Astrocyte (in vitro differentiated cells and primary cell): Measurements from ENCODE around the gene CIART. TPM values are rescaled to one million over a fixed set of nuclear protein-coding genes. Genes with fewer than 3 reads are reported as not detected.
A peak's percentile ranks its signal among the peaks of the same experiment; 100 is the strongest.

Source experiments
- DNase-seq: peaks from one replicate; pipeline ENCODE4 v3.0.0-alpha.2; 2010; ENCODE audit warnings: low read depth
- FAIRE-seq: peaks from 2 replicates; lab custom pipeline; 2011; peaks lifted over from hg19 to GRCh38; lab: Jason Lieb, UNC
- H2AFZ ChIP-seq: 2 replicates; pipeline ENCODE4 v1.6.0; 2012; ENCODE audit warnings: low read depth, low read length, inconsistent platforms
- H3K27ac ChIP-seq: 2 replicates; pipeline ENCODE4 v1.5.1; 2011; ENCODE audit warnings: low read depth, low read length, inconsistent platforms
- H3K27me3 ChIP-seq: 2 replicates; pipeline ENCODE4 v1.6.0; 2011; ENCODE audit warnings: low read length, inconsistent platforms; ENCODE audit not compliant: insufficient read depth
- H3K36me3 ChIP-seq: 2 replicates; pipeline ENCODE4 v1.5.1; 2011; ENCODE audit warnings: low read length, inconsistent platforms; ENCODE audit not compliant: insufficient read depth
- H3K4me1 ChIP-seq: 2 replicates; pipeline ENCODE4 v1.5.1; 2011; ENCODE audit warnings: low read length, inconsistent platforms; ENCODE audit not compliant: insufficient read depth
- H3K4me2 ChIP-seq: 2 replicates; pipeline ENCODE4 v1.6.0; 2012; ENCODE audit warnings: low read length, inconsistent platforms
- H3K4me3 ChIP-seq: 2 replicates; pipeline ENCODE4 v1.5.1; 2011; ENCODE audit warnings: low read depth, mild to moderate bottlenecking, low read length, inconsistent platforms; ENCODE audit not compliant: insufficient read depth
- H3K79me2 ChIP-seq: 2 replicates; pipeline ENCODE4 v1.6.0; 2012; ENCODE audit warnings: mild to moderate bottlenecking, low read length, inconsistent platforms; ENCODE audit not compliant: insufficient read depth
- H3K9ac ChIP-seq: 2 replicates; pipeline ENCODE4 v1.6.0; 2012; ENCODE audit warnings: mild to moderate bottlenecking, low read length, inconsistent platforms
- H3K9me3 ChIP-seq: 2 replicates; pipeline ENCODE4 v1.5.1; 2012; ENCODE audit warnings: low read depth, mild to moderate bottlenecking, low read length, inconsistent platforms; ENCODE audit not compliant: insufficient read depth
- H4K20me1 ChIP-seq: 2 replicates; pipeline ENCODE4 v1.6.0; 2012; ENCODE audit warnings: low read length, inconsistent platforms; ENCODE audit not compliant: insufficient read depth
- H3K27ac Mint-ChIP-seq: one replicate; pipeline ENCODE4 v1.8.0; 2021; ENCODE audit warnings: mild to moderate bottlenecking, mixed read lengths; ENCODE audit not compliant: unreplicated experiment
- H3K27me3 Mint-ChIP-seq: one replicate; pipeline ENCODE4 v1.8.0; 2021; ENCODE audit warnings: low read depth, mixed read lengths; ENCODE audit not compliant: unreplicated experiment
- H3K36me3 Mint-ChIP-seq: one replicate; pipeline ENCODE4 v1.8.0; 2021; ENCODE audit warnings: low read depth, mixed read lengths; ENCODE audit not compliant: unreplicated experiment
- H3K4me1 Mint-ChIP-seq: one replicate; pipeline ENCODE4 v1.8.0; 2021; ENCODE audit warnings: low read depth, mixed read lengths; ENCODE audit not compliant: unreplicated experiment
- H3K4me3 Mint-ChIP-seq: one replicate; pipeline ENCODE4 v1.8.0; 2021; ENCODE audit warnings: mild to moderate bottlenecking, moderate library complexity, mixed read lengths; ENCODE audit not compliant: unreplicated experiment
- H3K9me3 Mint-ChIP-seq: one replicate; pipeline ENCODE4 v1.8.0; 2021; ENCODE audit warnings: mild to moderate bottlenecking, mixed read lengths; ENCODE audit not compliant: unreplicated experiment
- EZH2 ChIP-seq: IDR thresholded peaks from 2 replicates; pipeline ENCODE4 v1.6.1; 2012; ENCODE audit warnings: mild to moderate bottlenecking, low read length, inconsistent platforms; ENCODE audit not compliant: insufficient read depth
- total RNA-seq: library from RNA; stranded (reverse); gene quantifications from 2 replicates; pipeline ENCODE4 v1.2.1, GENCODE V29; 2021
- TF ChIP-seq, protein P1 (sequence below): IDR thresholded peaks from 2 replicates; pipeline ENCODE4 v1.5.1; 2011; ENCODE audit warnings: low read depth, mild to moderate bottlenecking, inconsistent platforms, low read length, moderate library complexity; ENCODE audit not compliant: insufficient read depth

CIART gene
- total RNA-seq, 1 donor from 2014 or later: 4.8 TPM

- Mint-ChIP-seq H3K27ac (peak overlapping the region; percentile 43), H3K36me3 (no peaks in the 10 kb centered on the region), H3K4me1 (peaks cover 42% of the 10 kb centered on the region), H3K9me3 (no peaks in the 10 kb centered on the region), H3K27me3 (no peaks in the 10 kb centered on the region), H3K4me3 (peak overlapping the region; percentile 40)
- Histone ChIP-seq H3K4me3 (peak overlapping the region; percentile 35), H3K27ac (no peak overlapping the region), H4K20me1 (no peaks in the 10 kb centered on the region), H3K4me1 (peaks cover 19% of the 10 kb centered on the region), H2AFZ (peak overlapping the region; percentile 70), H3K36me3 (no peaks in the 10 kb centered on the region), H3K27me3 (peaks cover 28% of the 10 kb centered on the region), H3K9ac (no peak overlapping the region), H3K4me2 (peak overlapping the region; percentile 80), H3K79me2 (no peaks in the 10 kb centered on the region), H3K9me3 (no peaks in the 10 kb centered on the region)
- no peak for FAIRE-seq
- DNase-seq: no peak
- no peak for TF ChIP-seq EZH2
- TF ChIP-seq, protein P1, sequence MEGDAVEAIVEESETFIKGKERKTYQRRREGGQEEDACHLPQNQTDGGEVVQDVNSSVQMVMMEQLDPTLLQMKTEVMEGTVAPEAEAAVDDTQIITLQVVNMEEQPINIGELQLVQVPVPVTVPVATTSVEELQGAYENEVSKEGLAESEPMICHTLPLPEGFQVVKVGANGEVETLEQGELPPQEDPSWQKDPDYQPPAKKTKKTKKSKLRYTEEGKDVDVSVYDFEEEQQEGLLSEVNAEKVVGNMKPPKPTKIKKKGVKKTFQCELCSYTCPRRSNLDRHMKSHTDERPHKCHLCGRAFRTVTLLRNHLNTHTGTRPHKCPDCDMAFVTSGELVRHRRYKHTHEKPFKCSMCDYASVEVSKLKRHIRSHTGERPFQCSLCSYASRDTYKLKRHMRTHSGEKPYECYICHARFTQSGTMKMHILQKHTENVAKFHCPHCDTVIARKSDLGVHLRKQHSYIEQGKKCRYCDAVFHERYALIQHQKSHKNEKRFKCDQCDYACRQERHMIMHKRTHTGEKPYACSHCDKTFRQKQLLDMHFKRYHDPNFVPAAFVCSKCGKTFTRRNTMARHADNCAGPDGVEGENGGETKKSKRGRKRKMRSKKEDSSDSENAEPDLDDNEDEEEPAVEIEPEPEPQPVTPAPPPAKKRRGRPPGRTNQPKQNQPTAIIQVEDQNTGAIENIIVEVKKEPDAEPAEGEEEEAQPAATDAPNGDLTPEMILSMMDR: no peak
Measured at GRCh38 chr1:150256198-150256553, 26.2 kb upstream of the CIART start.

- DNase-seq (no peak), FAIRE-seq (no peak)
- Mint-ChIP-seq H3K27me3 (no peaks in the 10 kb centered on the region), H3K9me3 (no peaks in the 10 kb centered on the region), H3K4me3 (peak overlapping the region; percentile 66), H3K4me1 (peaks cover 42% of the 10 kb centered on the region), H3K27ac (peak overlapping the region; percentile 53), H3K36me3 (no peaks in the 10 kb centered on the region)
- Histone ChIP-seq H4K20me1 (no peaks in the 10 kb centered on the region), H3K4me2 (peak overlapping the region; percentile 80), H3K9me3 (no peaks in the 10 kb centered on the region), H3K9ac (no peak overlapping the region), H3K4me1 (peaks cover 19% of the 10 kb centered on the region), H3K4me3 (peak overlapping the region; percentile 35), H3K27me3 (peaks cover 28% of the 10 kb centered on the region), H3K27ac (no peak overlapping the region), H3K36me3 (no peaks in the 10 kb centered on the region), H3K79me2 (no peaks in the 10 kb centered on the region), H2AFZ (peak overlapping the region; percentile 70)
- no peak for TF ChIP-seq EZH2
- TF ChIP-seq, protein P1: no peak
Measured at GRCh38 chr1:150256554-150257341, 25.6 kb upstream of the CIART start.
